Measurements from ENCODE around the gene FGFR4.

- no peak for TF ChIP-seq POLR2A (IDR thresholded peaks at IDR 0.05; ENCODE audit: control extremely low read depth in 1 of 2, low read depth in 2 of 2, low read length in 2 of 2)
- TF ChIP-seq EZH2 (IDR thresholded peaks at IDR 0.05; ENCODE audit: low read depth, low read length, severe bottlenecking) = no peak
- no peak for TF ChIP-seq POLR2AphosphoS5 (IDR thresholded peaks at IDR 0.05; ENCODE audit: low read depth, low read length)
- TF ChIP-seq CTCF (IDR thresholded peaks at IDR 0.05; ENCODE audit: control extremely low read depth in 1 of 3, insufficient read depth in 1 of 3, low read depth in 1 of 3, low read length in 3 of 3) = no peak
- no peak for TF ChIP-seq NRF1 (IDR thresholded peaks at IDR 0.05; ENCODE audit: low read depth, low read length)
- TF ChIP-seq EP300 (IDR thresholded peaks at IDR 0.05; ENCODE audit: borderline replicate concordance in 1 of 2, low read depth in 2 of 2, low read length in 2 of 2) = no peak
- TF ChIP-seq RBBP5 (IDR thresholded peaks at IDR 0.05; ENCODE audit: borderline replicate concordance, low read depth, low read length) = no peak
- TF ChIP-seq TBP (IDR thresholded peaks at IDR 0.05; ENCODE audit: low read depth, low read length) = no peak
- no peak for TF ChIP-seq SUZ12 (IDR thresholded peaks at IDR 0.05; ENCODE audit: low read length)
Observed at GRCh38 chr5:177079606-177080005, 7.1 kb upstream of the FGFR4 start.
